ENCODE results near the gene PCMTD2.
"Not testable (repeated sequence)": the region's sequence is repeated elsewhere in the genome, so short reads cannot be mapped to it uniquely, and the experiment has no call there.

GRCh38 chr20:64317331-64317730, 61.8 kb downstream of the PCMTD2 start:
- TF ChIP-seq CTCF, POLR2A (IDR thresholded peaks at IDR 0.05): not testable (repeated sequence)
